ENCODE measurements around the gene AKR1D1.
"Not testable (repeated sequence)": the region's sequence is repeated elsewhere in the genome, so short reads cannot be mapped to it uniquely, and the experiment has no call there.

AKR1D1 gene

DNA sequence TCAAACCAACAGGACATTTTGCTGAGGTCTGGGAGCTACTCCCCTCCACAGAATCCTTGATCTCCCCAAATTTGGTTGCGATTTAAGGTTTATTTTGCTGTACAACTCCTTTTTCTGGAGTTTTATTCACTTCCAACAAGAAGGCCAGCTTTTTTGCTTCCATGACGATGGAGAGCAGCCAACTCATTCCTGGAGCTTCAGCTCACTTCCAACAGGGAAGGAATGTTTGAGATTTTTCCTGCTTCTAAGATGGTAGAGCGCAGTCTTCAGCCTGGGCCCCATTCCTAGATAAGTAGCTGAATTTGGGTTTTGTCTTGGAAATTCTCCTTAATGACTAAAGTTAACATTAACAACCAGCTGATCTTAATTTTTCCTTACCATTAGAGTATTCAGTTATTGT lies 43.5 kb upstream of the AKR1D1 start:
- TF ChIP-seq, protein P1, sequence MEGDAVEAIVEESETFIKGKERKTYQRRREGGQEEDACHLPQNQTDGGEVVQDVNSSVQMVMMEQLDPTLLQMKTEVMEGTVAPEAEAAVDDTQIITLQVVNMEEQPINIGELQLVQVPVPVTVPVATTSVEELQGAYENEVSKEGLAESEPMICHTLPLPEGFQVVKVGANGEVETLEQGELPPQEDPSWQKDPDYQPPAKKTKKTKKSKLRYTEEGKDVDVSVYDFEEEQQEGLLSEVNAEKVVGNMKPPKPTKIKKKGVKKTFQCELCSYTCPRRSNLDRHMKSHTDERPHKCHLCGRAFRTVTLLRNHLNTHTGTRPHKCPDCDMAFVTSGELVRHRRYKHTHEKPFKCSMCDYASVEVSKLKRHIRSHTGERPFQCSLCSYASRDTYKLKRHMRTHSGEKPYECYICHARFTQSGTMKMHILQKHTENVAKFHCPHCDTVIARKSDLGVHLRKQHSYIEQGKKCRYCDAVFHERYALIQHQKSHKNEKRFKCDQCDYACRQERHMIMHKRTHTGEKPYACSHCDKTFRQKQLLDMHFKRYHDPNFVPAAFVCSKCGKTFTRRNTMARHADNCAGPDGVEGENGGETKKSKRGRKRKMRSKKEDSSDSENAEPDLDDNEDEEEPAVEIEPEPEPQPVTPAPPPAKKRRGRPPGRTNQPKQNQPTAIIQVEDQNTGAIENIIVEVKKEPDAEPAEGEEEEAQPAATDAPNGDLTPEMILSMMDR (IDR thresholded peaks at IDR 0.05; ENCODE audit: borderline replicate concordance, control extremely low read depth, extremely low read depth, insufficient read depth, missing control alignments) = no peak
- in situ Hi-C loops (cut with MboI; ENCODE audit: low sequenced_read_pairs, unreplicated experiment) = no loop called here
- no peak for DNase-seq (ENCODE audit: low spot score)

- TF ChIP-seq, protein P1 (IDR thresholded peaks at IDR 0.05; ENCODE audit: borderline replicate concordance, control extremely low read depth, extremely low read depth, insufficient read depth, missing control alignments) = no peak
- no peak for DNase-seq (ENCODE audit: low spot score)
- in situ Hi-C loops (cut with MboI; ENCODE audit: low sequenced_read_pairs, unreplicated experiment) = no loop called here
Observed at GRCh38 chr7:138033241-138033640, 43.0 kb upstream of the AKR1D1 start.

DNA sequence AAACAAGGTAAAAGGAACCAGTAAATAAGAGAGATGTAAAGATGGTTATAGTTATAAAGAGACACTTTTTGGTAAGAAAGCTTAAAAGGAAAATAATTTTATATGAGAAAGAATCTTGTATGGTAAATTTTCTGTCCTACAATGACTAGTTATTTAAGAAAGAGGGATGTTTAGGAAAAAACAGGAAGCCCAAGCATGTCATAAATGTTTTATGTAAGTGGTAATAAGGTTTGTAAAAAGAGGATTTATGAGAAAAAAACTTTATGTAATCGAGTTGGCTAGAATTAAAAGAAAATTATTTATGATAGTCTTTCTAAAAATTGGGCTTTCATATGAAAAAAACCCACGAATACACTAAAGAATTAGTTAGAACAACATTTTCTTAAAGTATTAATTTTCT lies 40.1 kb upstream of the AKR1D1 start:
- in situ Hi-C loops (cut with MboI; ENCODE audit: low sequenced_read_pairs, unreplicated experiment) = no loop called here
- TF ChIP-seq, protein P1 (IDR thresholded peaks at IDR 0.05; ENCODE audit: borderline replicate concordance, control extremely low read depth, extremely low read depth, insufficient read depth, missing control alignments) = no peak
- no peak for DNase-seq (ENCODE audit: low spot score)

GRCh38 chr7:138040063-138040462 lies 36.2 kb upstream of the AKR1D1 start:
- DNase-seq (ENCODE audit: low spot score); in situ Hi-C loops (cut with MboI; ENCODE audit: low sequenced_read_pairs, unreplicated experiment): not testable (repeated sequence)

- TF ChIP-seq, protein P1 (IDR thresholded peaks at IDR 0.05; ENCODE audit: borderline replicate concordance, control extremely low read depth, extremely low read depth, insufficient read depth, missing control alignments) = no peak
- DNase-seq (ENCODE audit: low spot score) = no peak
- in situ Hi-C loops (cut with MboI; ENCODE audit: low sequenced_read_pairs, unreplicated experiment) = no loop called here
Observed at GRCh38 chr7:138044897-138045296, 31.4 kb upstream of the AKR1D1 start.

- in situ Hi-C loops (cut with MboI; ENCODE audit: low sequenced_read_pairs, unreplicated experiment) = no loop called here
- TF ChIP-seq, protein P1 (IDR thresholded peaks at IDR 0.05; ENCODE audit: borderline replicate concordance, control extremely low read depth, extremely low read depth, insufficient read depth, missing control alignments) = no peak
- DNase-seq (ENCODE audit: low spot score) = no peak
Observed at GRCh38 chr7:138047907-138048306, 28.4 kb upstream of the AKR1D1 start.

- DNase-seq (ENCODE audit: low spot score) = no peak
- in situ Hi-C loops (cut with MboI; ENCODE audit: low sequenced_read_pairs, unreplicated experiment) = no loop called here
- TF ChIP-seq, protein P1 (IDR thresholded peaks at IDR 0.05; ENCODE audit: borderline replicate concordance, control extremely low read depth, extremely low read depth, insufficient read depth, missing control alignments) = no peak
Observed at GRCh38 chr7:138049505-138050116, 26.6 kb upstream of the AKR1D1 start.

- in situ Hi-C loops (cut with MboI; ENCODE audit: low sequenced_read_pairs, unreplicated experiment); DNase-seq (ENCODE audit: low spot score): not testable (repeated sequence)
Observed at GRCh38 chr7:138051712-138052247, 24.5 kb upstream of the AKR1D1 start.

Data from GM13976 (cell line).